Measurements from ENCODE around the gene CUL9.

The CUL9 gene

GRCh38 chr6:43213431-43213830, 31.4 kb downstream of the CUL9 start:
- H2AFZ ChIP-seq (ENCODE audit: insufficient read depth, low read length, poor library complexity), result no peak overlapping the region
- no peaks in the 10 kb centered on the region for H3K4me1 ChIP-seq (ENCODE audit: control insufficient read depth in 1 of 2, insufficient read depth in 2 of 2, low read length in 2 of 2)
- no peak overlapping the region for H2AK5ac ChIP-seq (ENCODE audit: low read length)
- DNase-seq, result no peak
- H2BK12ac ChIP-seq (ENCODE audit: low read length), result no peak overlapping the region
- H3K14ac ChIP-seq (ENCODE audit: low read length), result no peak overlapping the region
- H4K12ac ChIP-seq (ENCODE audit: low read depth, low read length), result no peak overlapping the region
- H3K27ac ChIP-seq (ENCODE audit: low read depth, low read length), result no peak overlapping the region
- no peak overlapping the region for H2BK120ac ChIP-seq (ENCODE audit: insufficient read depth, low read length, poor library complexity)
- H3K27me3 ChIP-seq (ENCODE audit: insufficient read depth, low read length), result no peaks in the 10 kb centered on the region
- no peak overlapping the region for H3K4me3 ChIP-seq (ENCODE audit: low read depth, low read length)
- H3K18ac ChIP-seq (ENCODE audit: low read length), result no peak overlapping the region
- WGBS (ENCODE audit: extremely low coverage, insufficient coverage, insufficient read length), result no CpG with 5 or more reads among the region's 11 CpGs
- H3K23ac ChIP-seq (ENCODE audit: low read length), result no peak overlapping the region
- H3K9me3 ChIP-seq (ENCODE audit: insufficient read depth, low read depth, low read length), result no peaks in the 10 kb centered on the region
- H3K79me1 ChIP-seq (ENCODE audit: low read length), result no peaks in the 10 kb centered on the region
- H3K79me2 ChIP-seq (ENCODE audit: control insufficient read depth, insufficient read depth, low read length, poor library complexity), result no peaks in the 10 kb centered on the region
- H4K8ac ChIP-seq (ENCODE audit: low read depth, low read length), result no peak overlapping the region
- no peak overlapping the region for H3K4me2 ChIP-seq (ENCODE audit: low read length)
- H4K91ac ChIP-seq (ENCODE audit: low read depth, low read length), result no peak overlapping the region
- peaks cover 15 to 23% of the 10 kb centered on the region in 2 experiments for H3K36me3 ChIP-seq (ENCODE audit: control insufficient read depth in 1 of 2, insufficient read depth in 2 of 2, low read length in 2 of 2)
- H3K4ac ChIP-seq (ENCODE audit: low read depth, low read length), result no peak overlapping the region
- no peak overlapping the region for H3K9ac ChIP-seq (ENCODE audit: low read length)
- no peak overlapping the region for H2BK5ac ChIP-seq (ENCODE audit: low read depth, low read length, poor library complexity)

GRCh38 chr6:43215066-43215465, 33.1 kb downstream of the CUL9 start:
- Histone ChIP-seq H3K9me3 (ENCODE audit: insufficient read depth, low read depth, low read length) (no peaks in the 10 kb centered on the region), H2BK120ac (ENCODE audit: insufficient read depth, low read length, poor library complexity) (no peak overlapping the region), H3K4me1 (ENCODE audit: control insufficient read depth in 1 of 2, insufficient read depth in 2 of 2, low read length in 2 of 2) (no peaks in the 10 kb centered on the region), H3K18ac (ENCODE audit: low read length) (no peak overlapping the region), H2AK5ac (ENCODE audit: low read length) (no peak overlapping the region), H3K23ac (ENCODE audit: low read length) (no peak overlapping the region), H2AFZ (ENCODE audit: insufficient read depth, low read length, poor library complexity) (no peak overlapping the region), H3K27me3 (ENCODE audit: insufficient read depth, low read length) (no peaks in the 10 kb centered on the region), H2BK5ac (ENCODE audit: low read depth, low read length, poor library complexity) (no peak overlapping the region), H3K36me3 (ENCODE audit: control insufficient read depth in 1 of 2, insufficient read depth in 2 of 2, low read length in 2 of 2) (peaks cover 15 to 24% of the 10 kb centered on the region in 2 experiments), H3K4me2 (ENCODE audit: low read length) (no peak overlapping the region), H2BK12ac (ENCODE audit: low read length) (no peak overlapping the region), H3K14ac (ENCODE audit: low read length) (no peak overlapping the region), H4K8ac (ENCODE audit: low read depth, low read length) (no peak overlapping the region), H4K91ac (ENCODE audit: low read depth, low read length) (no peak overlapping the region), H3K9ac (ENCODE audit: low read length) (no peak overlapping the region), H3K79me1 (ENCODE audit: low read length) (no peaks in the 10 kb centered on the region), H3K4me3 (ENCODE audit: low read depth, low read length) (no peak overlapping the region), H3K27ac (ENCODE audit: low read depth, low read length) (no peak overlapping the region), H4K12ac (ENCODE audit: low read depth, low read length) (no peak overlapping the region), H3K4ac (ENCODE audit: low read depth, low read length) (no peak overlapping the region), H3K79me2 (ENCODE audit: control insufficient read depth, insufficient read depth, low read length, poor library complexity) (no peaks in the 10 kb centered on the region)
- DNase-seq, result no peak
- WGBS (ENCODE audit: extremely low coverage, insufficient coverage, insufficient read length), result no CpG with 5 or more reads among the region's 8 CpGs

GRCh38 chr6:43216200-43216599, 34.2 kb downstream of the CUL9 start:
- H2AFZ ChIP-seq (ENCODE audit: insufficient read depth, low read length, poor library complexity), result no peak overlapping the region
- H3K18ac ChIP-seq (ENCODE audit: low read length), result no peak overlapping the region
- no peaks in the 10 kb centered on the region for H3K79me2 ChIP-seq (ENCODE audit: control insufficient read depth, insufficient read depth, low read length, poor library complexity)
- no peaks in the 10 kb centered on the region for H3K27me3 ChIP-seq (ENCODE audit: insufficient read depth, low read length)
- H3K14ac ChIP-seq (ENCODE audit: low read length), result no peak overlapping the region
- no peak overlapping the region for H3K4ac ChIP-seq (ENCODE audit: low read depth, low read length)
- no peaks in the 10 kb centered on the region for H3K79me1 ChIP-seq (ENCODE audit: low read length)
- peaks cover 24 to 32% of the 10 kb centered on the region in 2 experiments for H3K36me3 ChIP-seq (ENCODE audit: control insufficient read depth in 1 of 2, insufficient read depth in 2 of 2, low read length in 2 of 2)
- no peak for DNase-seq
- no peak overlapping the region for H4K8ac ChIP-seq (ENCODE audit: low read depth, low read length)
- H3K27ac ChIP-seq (ENCODE audit: low read depth, low read length), result no peak overlapping the region
- no CpG with 5 or more reads among the region's 12 CpGs for WGBS (ENCODE audit: extremely low coverage, insufficient coverage, insufficient read length)
- H2AK5ac ChIP-seq (ENCODE audit: low read length), result no peak overlapping the region
- H3K4me1 ChIP-seq (ENCODE audit: control insufficient read depth in 1 of 2, insufficient read depth in 2 of 2, low read length in 2 of 2), result no peaks in the 10 kb centered on the region
- H2BK120ac ChIP-seq (ENCODE audit: insufficient read depth, low read length, poor library complexity), result no peak overlapping the region
- H3K4me3 ChIP-seq (ENCODE audit: low read depth, low read length), result no peak overlapping the region
- H3K9me3 ChIP-seq (ENCODE audit: insufficient read depth, low read depth, low read length), result peaks cover 2% of the 10 kb centered on the region
- H3K23ac ChIP-seq (ENCODE audit: low read length), result no peak overlapping the region
- H4K12ac ChIP-seq (ENCODE audit: low read depth, low read length), result no peak overlapping the region
- no peak overlapping the region for H2BK12ac ChIP-seq (ENCODE audit: low read length)
- no peak overlapping the region for H3K4me2 ChIP-seq (ENCODE audit: low read length)
- H3K9ac ChIP-seq (ENCODE audit: low read length), result no peak overlapping the region
- no peak overlapping the region for H2BK5ac ChIP-seq (ENCODE audit: low read depth, low read length, poor library complexity)
- H4K91ac ChIP-seq (ENCODE audit: low read depth, low read length), result no peak overlapping the region

- H3K9me3 ChIP-seq (ENCODE audit: insufficient read depth, low read depth, low read length), result peaks cover 2% of the 10 kb centered on the region
Observed at GRCh38 chr6:43217351-43217750, 35.4 kb downstream of the CUL9 start.

More at GRCh38 chr6:43217351-43217750, 35.4 kb downstream of the CUL9 start:
- no peak overlapping the region for H2AFZ ChIP-seq (ENCODE audit: insufficient read depth, low read length, poor library complexity)
- H2BK120ac ChIP-seq (ENCODE audit: insufficient read depth, low read length, poor library complexity), result no peak overlapping the region
- peaks cover 31 to 38% of the 10 kb centered on the region in 2 experiments for H3K36me3 ChIP-seq (ENCODE audit: control insufficient read depth in 1 of 2, insufficient read depth in 2 of 2, low read length in 2 of 2)
- no peaks in the 10 kb centered on the region for H3K79me2 ChIP-seq (ENCODE audit: control insufficient read depth, insufficient read depth, low read length, poor library complexity)
- H3K27me3 ChIP-seq (ENCODE audit: insufficient read depth, low read length), result no peaks in the 10 kb centered on the region
- H4K12ac ChIP-seq (ENCODE audit: low read depth, low read length), result no peak overlapping the region
- H4K8ac ChIP-seq (ENCODE audit: low read depth, low read length), result no peak overlapping the region
- no peaks in the 10 kb centered on the region for H3K79me1 ChIP-seq (ENCODE audit: low read length)
- DNase-seq, result no peak
- no peak overlapping the region for H3K9ac ChIP-seq (ENCODE audit: low read length)
- H2AK5ac ChIP-seq (ENCODE audit: low read length), result no peak overlapping the region
- H3K23ac ChIP-seq (ENCODE audit: low read length), result no peak overlapping the region
- no peak overlapping the region for H3K4me2 ChIP-seq (ENCODE audit: low read length)
- no peak overlapping the region for H3K4me3 ChIP-seq (ENCODE audit: low read depth, low read length)
- H3K14ac ChIP-seq (ENCODE audit: low read length), result no peak overlapping the region
- no peak overlapping the region for H3K4ac ChIP-seq (ENCODE audit: low read depth, low read length)
- WGBS (ENCODE audit: extremely low coverage, insufficient coverage, insufficient read length), result no CpG with 5 or more reads among the region's 5 CpGs
- no peak overlapping the region for H3K18ac ChIP-seq (ENCODE audit: low read length)
- H4K91ac ChIP-seq (ENCODE audit: low read depth, low read length), result no peak overlapping the region
- no peak overlapping the region for H2BK5ac ChIP-seq (ENCODE audit: low read depth, low read length, poor library complexity)
- no peaks in the 10 kb centered on the region for H3K4me1 ChIP-seq (ENCODE audit: control insufficient read depth in 1 of 2, insufficient read depth in 2 of 2, low read length in 2 of 2)
- H3K27ac ChIP-seq (ENCODE audit: low read depth, low read length), result no peak overlapping the region
- no peak overlapping the region for H2BK12ac ChIP-seq (ENCODE audit: low read length)
